Right atrium auricular region (tissue), 2 donors: Measurements from ENCODE around the gene NT5DC2. TPM values are rescaled to one million over a fixed set of nuclear protein-coding genes. Genes with fewer than 3 reads are reported as not detected.
A peak's percentile ranks its signal among the peaks of the same experiment; 100 is the strongest.

ENCODE experiments used
- DNase-seq: peaks from one replicate; pipeline ENCODE4 v3.0.0-alpha.2; 2019; ENCODE audit warnings: low spot score
- H3K27ac ChIP-seq, 2 donors: fragments of 200-600 bp; sonication (generic); 1 replicate in 1 of 2; 2 replicates in 1 of 2; pipeline ENCODE4 v1.5.1; 2016 to 2019
- H3K27me3 ChIP-seq, 2 donors: fragments of 200-600 bp; sonication (generic); one replicate each; pipeline versions ENCODE4 v1.5.1 to v1.6.0; 2017 to 2019
- H3K36me3 ChIP-seq: fragments of 200-600 bp; sonication (generic); one replicate; pipeline ENCODE4 v1.5.1; 2016
- H3K4me1 ChIP-seq, 2 donors: fragments of 200-600 bp; sonication (generic); one replicate each; pipeline versions ENCODE4 v1.5.1 to v1.6.0; 2017 to 2019
- H3K4me3 ChIP-seq, 2 donors: fragments of 200-600 bp; sonication (generic); 1 replicate in 1 of 2; 2 replicates in 1 of 2; pipeline ENCODE4 v1.5.1; 2017 to 2019; ENCODE audit warnings: mild to moderate bottlenecking in 1 of 2, moderate library complexity in 1 of 2
- H3K9me3 ChIP-seq, 2 donors: fragments of 200-600 bp; sonication (generic); one replicate each; pipeline ENCODE4 v1.5.1; 2019
- total RNA-seq, 2 donors: library from RNA; depleted of rRNA; stranded (reverse); fragments of >200 nt; gene quantifications; one replicate each; pipeline ENCODE4 v1.1.0, GENCODE V29; 2016
- TF ChIP-seq, protein P1 (sequence below), 2 donors: fragments of 200-600 bp; sonication (generic); IDR thresholded peaks; one replicate each; pipeline ENCODE4 v1.5.1; 2019; ENCODE audit warnings: antibody characterized with exemption in 2 of 2

Gene NT5DC2
- total RNA-seq, 2 donors from 2014 or later: 94.0 to 146 TPM

DNA sequence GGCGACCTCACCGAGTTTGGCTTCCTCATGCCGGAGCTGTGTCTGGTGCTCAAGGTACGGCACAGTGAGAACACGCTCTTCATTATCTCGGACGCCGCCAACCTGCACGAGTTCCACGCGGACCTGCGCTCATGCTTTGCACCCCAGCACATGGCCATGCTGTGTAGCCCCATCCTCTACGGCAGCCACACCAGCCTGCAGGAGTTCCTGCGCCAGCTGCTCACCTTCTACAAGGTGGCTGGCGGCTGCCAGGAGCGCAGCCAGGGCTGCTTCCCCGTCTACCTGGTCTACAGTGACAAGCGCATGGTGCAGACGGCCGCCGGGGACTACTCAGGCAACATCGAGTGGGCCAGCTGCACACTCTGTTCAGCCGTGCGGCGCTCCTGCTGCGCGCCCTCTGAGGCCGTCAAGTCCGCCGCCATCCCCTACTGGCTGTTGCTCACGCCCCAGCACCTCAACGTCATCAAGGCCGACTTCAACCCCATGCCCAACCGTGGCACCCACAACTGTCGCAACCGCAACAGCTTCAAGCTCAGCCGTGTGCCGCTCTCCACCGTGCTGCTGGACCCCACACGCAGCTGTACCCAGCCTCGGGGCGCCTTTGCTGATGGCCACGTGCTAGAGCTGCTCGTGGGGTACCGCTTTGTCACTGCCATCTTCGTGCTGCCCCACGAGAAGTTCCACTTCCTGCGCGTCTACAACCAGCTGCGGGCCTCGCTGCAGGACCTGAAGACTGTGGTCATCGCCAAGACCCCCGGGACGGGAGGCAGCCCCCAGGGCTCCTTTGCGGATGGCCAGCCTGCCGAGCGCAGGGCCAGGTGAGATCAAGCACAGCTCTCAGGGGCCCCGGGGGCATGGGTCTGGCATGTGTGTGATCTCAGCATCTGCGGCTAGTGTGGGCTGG, 45.6 kb downstream of the NT5DC2 start:
- TF ChIP-seq, protein P1, sequence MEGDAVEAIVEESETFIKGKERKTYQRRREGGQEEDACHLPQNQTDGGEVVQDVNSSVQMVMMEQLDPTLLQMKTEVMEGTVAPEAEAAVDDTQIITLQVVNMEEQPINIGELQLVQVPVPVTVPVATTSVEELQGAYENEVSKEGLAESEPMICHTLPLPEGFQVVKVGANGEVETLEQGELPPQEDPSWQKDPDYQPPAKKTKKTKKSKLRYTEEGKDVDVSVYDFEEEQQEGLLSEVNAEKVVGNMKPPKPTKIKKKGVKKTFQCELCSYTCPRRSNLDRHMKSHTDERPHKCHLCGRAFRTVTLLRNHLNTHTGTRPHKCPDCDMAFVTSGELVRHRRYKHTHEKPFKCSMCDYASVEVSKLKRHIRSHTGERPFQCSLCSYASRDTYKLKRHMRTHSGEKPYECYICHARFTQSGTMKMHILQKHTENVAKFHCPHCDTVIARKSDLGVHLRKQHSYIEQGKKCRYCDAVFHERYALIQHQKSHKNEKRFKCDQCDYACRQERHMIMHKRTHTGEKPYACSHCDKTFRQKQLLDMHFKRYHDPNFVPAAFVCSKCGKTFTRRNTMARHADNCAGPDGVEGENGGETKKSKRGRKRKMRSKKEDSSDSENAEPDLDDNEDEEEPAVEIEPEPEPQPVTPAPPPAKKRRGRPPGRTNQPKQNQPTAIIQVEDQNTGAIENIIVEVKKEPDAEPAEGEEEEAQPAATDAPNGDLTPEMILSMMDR (IDR thresholded peaks at IDR 0.05): no peak
- no peak overlapping the region for H3K4me3 ChIP-seq
- H3K4me1 ChIP-seq: peaks cover 0 to 60% of the 10 kb centered on the region in 2 donors
- H3K27me3 ChIP-seq: no peaks in the 10 kb centered on the region
- peaks cover 75% of the 10 kb centered on the region for H3K36me3 ChIP-seq
- DNase-seq: no peak
- H3K27ac ChIP-seq: no peak overlapping the region
- no peaks in the 10 kb centered on the region for H3K9me3 ChIP-seq

DNA sequence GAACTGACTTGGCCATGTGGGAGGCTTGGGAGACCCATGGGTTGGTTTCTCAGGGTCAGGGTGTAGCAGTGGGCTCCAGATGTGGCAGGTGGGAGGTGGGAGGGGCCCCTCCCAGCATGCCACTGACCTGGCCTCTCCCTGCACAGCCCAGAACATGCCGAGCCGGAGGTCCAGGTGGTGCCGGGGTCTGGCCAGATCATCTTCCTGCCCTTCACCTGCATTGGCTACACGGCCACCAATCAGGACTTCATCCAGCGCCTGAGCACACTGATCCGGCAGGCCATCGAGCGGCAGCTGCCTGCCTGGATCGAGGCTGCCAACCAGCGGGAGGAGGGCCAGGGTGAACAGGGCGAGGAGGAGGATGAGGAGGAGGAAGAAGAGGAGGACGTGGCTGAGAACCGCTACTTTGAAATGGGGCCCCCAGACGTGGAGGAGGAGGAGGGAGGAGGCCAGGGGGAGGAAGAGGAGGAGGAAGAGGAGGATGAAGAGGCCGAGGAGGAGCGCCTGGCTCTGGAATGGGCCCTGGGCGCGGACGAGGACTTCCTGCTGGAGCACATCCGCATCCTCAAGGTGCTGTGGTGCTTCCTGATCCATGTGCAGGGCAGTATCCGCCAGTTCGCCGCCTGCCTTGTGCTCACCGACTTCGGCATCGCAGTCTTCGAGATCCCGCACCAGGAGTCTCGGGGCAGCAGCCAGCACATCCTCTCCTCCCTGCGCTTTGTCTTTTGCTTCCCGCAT, 46.4 kb downstream of the NT5DC2 start:
- H3K4me1 ChIP-seq: peaks cover 0 to 61% of the 10 kb centered on the region in 2 donors
- H3K4me3 ChIP-seq: no peak overlapping the region
- peaks cover 75% of the 10 kb centered on the region for H3K36me3 ChIP-seq
- TF ChIP-seq, protein P1 (IDR thresholded peaks at IDR 0.05): no peak
- H3K27ac ChIP-seq: no peak overlapping the region
- H3K9me3 ChIP-seq: no peaks in the 10 kb centered on the region
- H3K27me3 ChIP-seq: no peaks in the 10 kb centered on the region
- DNase-seq: no peak

DNA sequence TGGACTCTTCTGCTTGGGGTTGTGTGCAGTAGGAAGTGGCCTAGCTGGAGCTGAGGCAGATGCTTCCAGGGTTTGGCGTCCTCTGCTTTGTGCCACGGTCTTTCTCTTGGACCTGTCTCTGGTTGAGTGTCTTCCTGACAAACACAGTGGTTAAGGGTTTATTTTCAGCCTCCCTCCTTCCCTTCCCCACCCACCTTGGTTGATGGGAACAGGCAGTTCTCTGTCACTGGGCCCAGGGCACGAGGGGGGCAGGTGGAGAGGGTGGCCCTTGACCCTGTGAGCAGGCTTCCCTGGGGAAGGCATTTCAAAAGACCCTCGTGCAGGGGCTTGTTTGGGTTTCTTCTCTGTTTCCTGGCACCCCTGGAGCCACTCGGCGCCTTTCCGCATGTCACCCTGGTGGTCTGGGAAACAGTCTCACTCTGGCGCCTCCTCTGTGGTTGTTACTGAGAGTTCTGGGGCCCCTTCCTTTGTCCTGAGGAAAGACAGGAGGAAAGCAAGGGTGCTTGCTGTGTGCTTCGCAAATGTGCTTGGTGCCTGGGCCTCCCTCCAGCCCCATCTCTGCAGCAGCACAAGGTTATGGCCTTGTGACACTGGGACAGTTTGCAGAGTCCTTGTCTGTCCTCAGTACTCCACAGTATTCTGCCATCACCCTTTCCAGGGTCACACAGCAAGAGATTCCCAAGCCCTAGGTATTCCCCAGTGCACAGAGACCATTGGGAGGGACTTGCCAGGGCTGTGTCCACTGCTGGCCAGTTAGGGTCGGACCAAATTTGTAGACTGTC, 48.8 kb downstream of the NT5DC2 start:
- peaks cover 0 to 41% of the 10 kb centered on the region in 2 donors for H3K4me1 ChIP-seq
- TF ChIP-seq, protein P1 (IDR thresholded peaks at IDR 0.05): no peak
- H3K9me3 ChIP-seq: no peaks in the 10 kb centered on the region
- H3K36me3 ChIP-seq: peaks cover 75% of the 10 kb centered on the region
- no peaks in the 10 kb centered on the region for H3K27me3 ChIP-seq
- peak overlapping the region; percentile 44 to 72 for H3K27ac ChIP-seq
- H3K4me3 ChIP-seq: no peak overlapping the region
- no peak for DNase-seq

DNA sequence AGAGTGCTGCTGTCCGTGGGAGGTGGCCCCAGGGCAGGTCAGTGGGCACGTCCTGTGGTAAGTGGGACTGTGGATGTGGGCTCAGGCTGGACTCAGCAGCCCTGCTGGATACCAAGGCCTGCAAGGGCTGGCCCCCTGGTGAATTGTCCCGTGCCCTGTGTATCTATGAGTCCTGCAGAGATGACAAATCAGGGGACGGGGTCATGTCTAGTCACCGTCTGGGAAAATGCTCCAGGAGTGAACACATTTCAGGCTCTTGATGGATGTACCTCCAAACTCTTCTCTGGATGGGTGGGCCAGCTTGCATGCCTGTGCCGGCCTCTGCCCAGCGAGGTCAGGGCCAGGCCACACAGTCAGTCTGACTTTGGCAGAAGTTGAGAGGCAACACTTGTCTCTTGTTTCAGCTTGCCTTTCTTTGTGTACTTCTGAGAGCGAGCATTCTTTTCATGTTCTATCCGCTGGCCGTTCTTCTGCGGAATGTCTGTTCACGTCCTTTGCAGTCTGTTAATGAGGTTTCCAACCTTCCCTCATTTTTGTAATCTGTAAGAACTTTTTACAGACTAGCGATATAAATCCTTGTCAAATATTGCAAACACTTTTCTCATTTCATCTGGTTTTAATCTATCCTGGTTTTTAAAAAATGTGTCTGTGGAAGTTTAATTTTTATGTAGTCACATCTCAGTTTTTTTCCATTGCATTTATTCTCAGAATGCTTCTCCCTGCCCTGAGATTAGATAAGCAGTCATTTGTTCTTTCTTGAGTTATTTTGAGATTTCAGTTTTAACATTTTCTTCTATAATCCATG, 49.9 kb downstream of the NT5DC2 start:
- TF ChIP-seq, protein P1 (IDR thresholded peaks at IDR 0.05): no peak
- H3K27ac ChIP-seq: peak overlapping the region; percentile 44 to 72
- H3K27me3 ChIP-seq: no peaks in the 10 kb centered on the region
- no peak overlapping the region for H3K4me3 ChIP-seq
- H3K9me3 ChIP-seq: no peaks in the 10 kb centered on the region
- peaks cover 75% of the 10 kb centered on the region for H3K36me3 ChIP-seq
- DNase-seq: no peak
- peaks cover 0 to 35% of the 10 kb centered on the region in 2 donors for H3K4me1 ChIP-seq

DNA sequence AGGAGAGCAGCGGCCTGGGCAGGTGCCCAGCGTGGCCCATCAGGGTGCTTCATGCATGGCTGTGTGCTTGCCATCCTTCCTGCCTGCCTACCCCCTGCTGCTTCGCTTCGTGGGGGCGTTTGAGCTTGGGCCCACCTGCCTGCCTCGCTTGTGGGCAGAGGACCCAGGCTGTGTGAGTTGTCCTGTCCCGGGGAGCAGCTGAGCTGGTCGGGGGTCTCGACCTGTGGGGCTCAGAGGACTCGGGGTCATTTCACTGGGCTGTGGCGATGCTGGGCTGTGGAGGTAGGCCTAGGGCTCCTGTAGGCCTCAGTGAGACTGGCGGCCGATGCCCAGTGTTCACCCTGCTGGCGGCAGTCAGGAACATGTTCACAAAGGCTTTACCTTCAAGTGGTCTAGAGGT, 50.6 kb downstream of the NT5DC2 start:
- TF ChIP-seq, protein P1 (IDR thresholded peaks at IDR 0.05): no peak
- Histone ChIP-seq H3K36me3 (peaks cover 75% of the 10 kb centered on the region), H3K27ac (peak overlapping the region; percentile 44 to 72)

More for the DNA sequence above, 50.6 kb downstream of the NT5DC2 start:
- H3K4me1 ChIP-seq: peaks cover 0 to 33% of the 10 kb centered on the region in 2 donors
- H3K9me3 ChIP-seq: no peaks in the 10 kb centered on the region
- no peak for DNase-seq
- H3K4me3 ChIP-seq: no peak overlapping the region
- no peaks in the 10 kb centered on the region for H3K27me3 ChIP-seq
